ENCODE measurements around the gene ROBO2. TPM values are rescaled to one million over a fixed set of nuclear protein-coding genes. Genes with fewer than 3 reads are reported as not detected.

ROBO2 gene
- total and polyA plus RNA-seq, 11 donors, result 0.04 to 0.93 (median 0.06) TPM; not detected in 6

DNA sequence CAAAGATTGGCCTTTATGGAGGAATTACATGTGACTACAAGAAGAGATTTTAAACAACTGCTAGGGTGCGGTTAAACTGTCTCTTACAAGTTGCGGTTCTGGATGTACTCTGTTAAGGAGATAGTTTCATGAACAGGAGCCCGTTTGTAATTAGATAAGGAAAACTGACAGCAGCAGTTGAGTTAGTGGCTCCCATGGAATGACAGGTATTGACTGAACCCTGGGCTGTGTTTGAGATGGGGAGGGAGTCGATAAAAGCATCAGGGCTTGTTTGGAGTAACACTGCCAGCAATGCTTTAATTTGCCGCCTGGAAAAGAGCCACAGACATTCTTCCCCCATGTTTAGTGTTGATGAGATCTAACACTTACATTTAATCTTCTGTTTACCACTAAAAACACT lies 139.9 kb downstream of the ROBO2 start:
- Histone ChIP-seq H3K9me3 (no peaks in the 10 kb centered on the region), H3K36me3 (no peaks in the 10 kb centered on the region), H3K4me1 (no peaks in the 10 kb centered on the region), H3K27ac (no peak overlapping the region), H3K4me3 (no peak overlapping the region), H3K27me3 (no peaks in the 10 kb centered on the region)
- intact Hi-C loops (cut with DNase I), result loop anchor here in 1 of 10 donors (10.0 kb wide), 1 partner anchor 1465 kb away; no protein-coding TSS in a partner anchor
- DNase-seq, result no peak
- WGBS, 4 donors, result 34 to 41% (median 36%) methylated on average over 5 of the region's 5 CpGs
- ATAC-seq, result no peak
- TF ChIP-seq POLR2A (IDR thresholded peaks at IDR 0.05), result no peak

DNA sequence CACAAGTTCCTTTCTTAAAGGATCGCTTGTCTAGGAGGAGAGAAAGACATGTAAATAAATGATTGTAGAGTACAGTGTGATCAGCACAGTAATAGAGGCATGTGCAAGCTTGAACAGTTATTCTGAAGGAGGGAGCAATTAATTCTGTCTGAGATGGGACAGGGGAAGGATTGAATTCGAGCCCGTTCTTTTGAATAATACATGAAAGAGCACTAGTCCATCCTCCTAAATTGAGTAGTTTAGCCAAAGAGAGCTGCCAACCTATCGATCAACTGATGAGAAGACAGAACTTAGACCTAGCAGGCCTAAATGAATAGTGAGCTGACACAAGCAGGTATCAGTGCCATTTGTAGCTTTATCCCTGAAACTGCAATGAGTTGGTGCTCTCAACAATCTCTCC lies 142.4 kb downstream of the ROBO2 start:
- H3K36me3 ChIP-seq, result no peaks in the 10 kb centered on the region
- no peak overlapping the region for H3K27ac ChIP-seq
- no peak for TF ChIP-seq POLR2A (IDR thresholded peaks at IDR 0.05)
- TF ChIP-seq, protein P1, sequence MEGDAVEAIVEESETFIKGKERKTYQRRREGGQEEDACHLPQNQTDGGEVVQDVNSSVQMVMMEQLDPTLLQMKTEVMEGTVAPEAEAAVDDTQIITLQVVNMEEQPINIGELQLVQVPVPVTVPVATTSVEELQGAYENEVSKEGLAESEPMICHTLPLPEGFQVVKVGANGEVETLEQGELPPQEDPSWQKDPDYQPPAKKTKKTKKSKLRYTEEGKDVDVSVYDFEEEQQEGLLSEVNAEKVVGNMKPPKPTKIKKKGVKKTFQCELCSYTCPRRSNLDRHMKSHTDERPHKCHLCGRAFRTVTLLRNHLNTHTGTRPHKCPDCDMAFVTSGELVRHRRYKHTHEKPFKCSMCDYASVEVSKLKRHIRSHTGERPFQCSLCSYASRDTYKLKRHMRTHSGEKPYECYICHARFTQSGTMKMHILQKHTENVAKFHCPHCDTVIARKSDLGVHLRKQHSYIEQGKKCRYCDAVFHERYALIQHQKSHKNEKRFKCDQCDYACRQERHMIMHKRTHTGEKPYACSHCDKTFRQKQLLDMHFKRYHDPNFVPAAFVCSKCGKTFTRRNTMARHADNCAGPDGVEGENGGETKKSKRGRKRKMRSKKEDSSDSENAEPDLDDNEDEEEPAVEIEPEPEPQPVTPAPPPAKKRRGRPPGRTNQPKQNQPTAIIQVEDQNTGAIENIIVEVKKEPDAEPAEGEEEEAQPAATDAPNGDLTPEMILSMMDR (IDR thresholded peaks at IDR 0.05), result no peak
- H3K27me3 ChIP-seq, result no peaks in the 10 kb centered on the region
- intact Hi-C loops (cut with DNase I), result loop anchor here in 1 of 10 donors (10.0 kb wide), 1 partner anchor 1462 kb away; no protein-coding TSS in a partner anchor
- WGBS, 4 donors, result 75 to 91% (median 85%) methylated on average over 4 of the region's 4 CpGs
- DNase-seq, result no peak
- H3K9me3 ChIP-seq, result no peaks in the 10 kb centered on the region
- ATAC-seq, result no peak
- H3K4me1 ChIP-seq, result peaks cover 0 to 8% (median 0%) of the 10 kb centered on the region in 12 donors
- no peak overlapping the region for H3K4me3 ChIP-seq

DNA sequence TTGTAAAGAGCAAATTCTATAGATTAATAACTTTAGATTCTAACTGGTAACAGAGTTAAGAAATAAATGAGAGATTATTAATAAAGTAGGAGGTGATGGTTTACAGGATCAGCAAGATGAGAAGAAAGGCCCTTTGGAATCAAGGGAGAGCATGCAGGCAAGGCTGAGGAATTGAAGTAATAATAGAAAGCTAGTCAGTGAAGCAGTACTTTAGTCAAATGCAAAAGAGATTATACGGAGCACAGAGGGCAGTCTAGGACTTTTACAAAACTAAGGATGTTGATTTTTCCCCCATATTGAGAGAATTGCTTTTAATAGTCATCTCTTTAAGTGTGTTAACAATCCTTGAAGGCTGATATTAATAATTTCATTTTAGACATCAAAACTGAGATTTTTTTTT lies 146.4 kb downstream of the ROBO2 start:
- peak overlapping the region in 1 of 12 donors; percentile 3 for H3K4me3 ChIP-seq
- H3K36me3 ChIP-seq, result no peaks in the 10 kb centered on the region
- intact Hi-C loops (cut with DNase I), result loop anchor here in 1 of 10 donors (10.0 kb wide), 1 partner anchor 1458 kb away; no protein-coding TSS in a partner anchor
- H3K9me3 ChIP-seq, result no peaks in the 10 kb centered on the region
- H3K27ac ChIP-seq, result no peak overlapping the region
- no peak for TF ChIP-seq POLR2A (IDR thresholded peaks at IDR 0.05)
- TF ChIP-seq, protein P1 (IDR thresholded peaks at IDR 0.05), result no peak
- peaks cover 0 to 21% (median 0%) of the 10 kb centered on the region in 12 donors for H3K4me1 ChIP-seq
- no peaks in the 10 kb centered on the region for H3K27me3 ChIP-seq
- ATAC-seq (peak in 2 of 4 donors; percentile 53 to 62), DNase-seq (no peak)
- WGBS, 4 donors, result 30 to 44% (median 35%) methylated on average over 1 of the region's 1 CpG

DNA sequence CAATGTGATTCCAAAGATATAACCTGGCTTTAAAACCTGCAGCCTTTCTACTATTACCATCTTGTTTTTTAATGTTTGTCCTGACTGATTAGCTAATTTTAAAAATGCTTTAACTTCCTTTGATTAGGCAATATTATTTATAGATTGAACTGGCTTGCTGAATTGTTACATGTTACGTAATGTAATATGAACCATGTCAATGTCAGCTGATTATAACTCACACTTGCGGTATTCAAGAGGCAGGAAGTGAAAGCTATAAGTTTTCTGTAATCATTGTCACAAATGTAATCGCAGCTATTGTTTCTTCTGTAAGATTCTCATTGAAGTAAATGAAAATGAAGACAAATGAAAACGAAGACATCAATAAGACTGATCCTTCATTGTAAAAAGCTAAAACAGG lies 146.8 kb downstream of the ROBO2 start:
- Histone ChIP-seq H3K4me3 (peak overlapping the region in 1 of 12 donors; percentile 3), H3K4me1 (peaks cover 0 to 21% (median 0%) of the 10 kb centered on the region in 12 donors), H3K9me3 (no peaks in the 10 kb centered on the region), H3K36me3 (no peaks in the 10 kb centered on the region), H3K27me3 (no peaks in the 10 kb centered on the region), H3K27ac (no peak overlapping the region)
- WGBS, 4 donors, result 24 to 31% (median 27%) methylated on average over 4 of the region's 4 CpGs
- ATAC-seq (no peak), DNase-seq (no peak)
- intact Hi-C loops (cut with DNase I), result loop anchor here in 1 of 10 donors (10.0 kb wide), 1 partner anchor 1458 kb away; no protein-coding TSS in a partner anchor
- TF ChIP-seq POLR2A (IDR thresholded peaks at IDR 0.05), result no peak
- TF ChIP-seq, protein P1 (IDR thresholded peaks at IDR 0.05), result no peak

DNA sequence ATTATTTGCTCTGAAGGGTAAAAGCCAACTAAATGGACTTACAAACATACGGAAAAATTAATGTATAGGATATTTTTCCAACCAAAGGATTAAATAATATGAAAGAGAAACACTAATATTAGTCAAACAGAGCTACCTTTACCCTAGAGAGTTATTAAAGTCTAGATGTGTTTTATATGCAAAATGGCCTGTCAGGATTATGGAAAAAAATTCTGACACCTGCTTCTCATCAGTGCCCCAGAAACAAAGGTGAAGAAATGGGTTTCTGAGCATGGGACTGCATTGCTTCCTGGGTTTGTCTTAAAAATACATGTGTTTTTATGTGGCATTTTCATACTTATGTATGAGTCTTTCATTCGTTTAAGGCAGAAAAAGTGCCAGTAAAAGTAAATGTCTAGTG lies 148.3 kb downstream of the ROBO2 start:
- intact Hi-C loops (cut with DNase I), result loop anchor here in 1 of 10 donors (10.0 kb wide), 1 partner anchor 1457 kb away; no protein-coding TSS in a partner anchor
- H3K4me1 ChIP-seq, result peaks cover 0 to 21% (median 0%) of the 10 kb centered on the region in 12 donors
- no peaks in the 10 kb centered on the region for H3K27me3 ChIP-seq
- no peak for TF ChIP-seq POLR2A (IDR thresholded peaks at IDR 0.05)
- TF ChIP-seq, protein P1 (IDR thresholded peaks at IDR 0.05), result no peak
- H3K27ac ChIP-seq, result no peak overlapping the region
- H3K36me3 ChIP-seq, result no peaks in the 10 kb centered on the region
- ATAC-seq (no peak), DNase-seq (no peak)
- WGBS, 4 donors, result 76 to 83% (median 80%) methylated on average over 2 of the region's 2 CpGs
- H3K4me3 ChIP-seq, result no peak overlapping the region
- H3K9me3 ChIP-seq, result no peaks in the 10 kb centered on the region

All from heart left ventricle (tissue), 16 donors.